HG03175 (cell line): ENCODE data around the gene XPC.
"Not testable (repeated sequence)": the region's sequence is repeated elsewhere in the genome, so short reads cannot be mapped to it uniquely, and the experiment has no call there.

Experiments used
- ATAC-seq: cut with Tn5 transposase; IDR thresholded peaks from one replicate; pipeline ENCODE4 v1.9.1; 2021; ENCODE audit warnings: mild to moderate bottlenecking, moderate library complexity; ENCODE audit not compliant: unreplicated experiment

The XPC gene

GRCh38 chr3:14178247-14179113 lies at the start of gene XPC, which contains the start of gene LSM3:
XPC (minus strand) TSS chr3:14178601; CDS start chr3:14178568, 33 bp downstream.
LSM3 (plus strand) TSS chr3:14178817; CDS start chr3:14178861, 44 bp downstream.
- peak; percentile 95 for ATAC-seq

GRCh38 chr3:14227856-14228255 lies 49.5 kb upstream of the XPC start:
- ATAC-seq, result no peak

GRCh38 chr3:14226351-14226750 lies 48.0 kb upstream of the XPC start:
- not testable (repeated sequence) for ATAC-seq

DNA sequence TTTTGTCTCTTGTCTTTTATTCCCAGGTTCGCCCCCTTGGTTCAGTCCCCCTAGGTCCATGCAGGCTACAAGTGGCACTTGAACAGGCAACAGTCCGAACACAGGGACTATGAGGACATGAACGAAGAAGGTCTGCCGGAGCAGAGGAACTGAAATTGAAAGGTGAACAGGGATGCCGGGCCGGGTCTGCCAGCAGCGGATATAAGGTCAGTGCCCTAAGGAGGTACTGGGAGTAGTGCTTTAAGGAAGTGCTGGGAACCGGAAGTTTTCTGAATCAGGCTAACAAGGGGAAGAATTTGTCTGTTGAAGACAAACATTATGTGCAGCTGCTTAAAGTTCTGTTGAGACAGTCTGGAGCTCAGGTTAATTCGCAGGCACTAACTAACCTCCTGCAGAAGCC lies 47.0 kb upstream of the XPC start:
- ATAC-seq, result no peak

- ATAC-seq, result no peak
These were observed 46.5 kb upstream of the XPC start for GRCh38 chr3:14224895-14225294.

DNA sequence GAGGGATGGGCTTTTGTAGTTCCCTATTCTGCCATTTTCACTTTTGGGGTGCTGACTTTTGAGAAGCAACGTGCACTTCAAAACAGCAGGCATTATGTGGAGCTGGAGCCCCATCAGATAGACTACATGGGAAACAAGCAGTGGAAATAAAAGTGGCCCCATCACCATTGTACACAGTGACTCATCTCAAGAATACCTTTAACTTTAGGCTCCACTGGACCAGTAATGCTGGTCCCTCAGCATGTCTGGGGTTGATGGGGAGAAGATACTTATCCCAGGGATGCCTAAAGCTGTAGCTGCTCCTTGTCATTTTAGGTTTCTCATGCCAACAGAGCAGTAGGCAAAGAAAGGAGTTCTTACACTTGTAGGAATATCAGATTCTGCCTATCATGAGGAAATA lies 45.2 kb upstream of the XPC start:
- ATAC-seq, result no peak

GRCh38 chr3:14222900-14223594 lies 44.6 kb upstream of the XPC start:
- ATAC-seq, result no peak

DNA sequence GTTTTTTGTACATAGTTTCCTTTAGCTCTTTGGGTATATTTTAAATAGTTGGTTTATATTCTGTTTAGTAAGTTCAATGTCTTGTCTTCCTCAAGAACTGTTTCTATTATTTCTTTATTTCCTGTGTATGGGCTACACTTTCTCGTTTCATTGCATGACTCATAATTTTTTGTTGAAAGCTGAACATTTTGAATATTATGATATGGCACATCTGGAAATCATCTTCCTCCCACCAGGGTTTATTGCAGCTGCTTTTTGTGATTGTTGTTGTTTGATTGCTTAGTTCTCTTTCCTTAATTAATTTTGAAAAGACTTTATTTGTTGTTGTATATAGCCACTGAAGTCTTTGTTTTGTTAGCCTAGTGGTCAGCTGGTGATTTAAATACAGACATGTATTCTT lies 44.1 kb upstream of the XPC start:
- no peak for ATAC-seq

GRCh38 chr3:14221902-14222301 lies 43.5 kb upstream of the XPC start:
- ATAC-seq, result no peak

DNA sequence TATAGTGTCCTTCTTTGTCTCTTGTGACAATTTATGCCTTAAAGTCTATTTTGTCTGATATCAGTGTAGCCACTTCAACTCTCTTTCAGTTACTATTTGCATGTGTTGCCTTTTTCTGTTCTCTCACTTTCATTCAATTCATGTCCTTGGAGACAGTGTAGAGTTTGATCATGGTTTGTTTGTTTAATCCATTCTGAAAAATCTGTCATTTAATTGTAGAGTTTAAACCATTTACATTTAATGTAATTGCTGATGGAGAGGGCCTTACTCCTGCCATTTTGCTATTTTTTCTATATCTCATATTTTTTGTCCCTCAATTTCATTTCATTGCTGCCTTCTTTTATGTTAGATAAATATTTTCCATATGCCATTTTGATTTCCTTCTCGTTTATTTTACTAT lies 42.5 kb upstream of the XPC start:
- no peak for ATAC-seq

GRCh38 chr3:14218355-14218754 lies 40.0 kb upstream of the XPC start:
- ATAC-seq, result no peak

GRCh38 chr3:14216257-14217048 lies 38.1 kb upstream of the XPC start:
- no peak for ATAC-seq

- no peak for ATAC-seq
These were observed 36.4 kb upstream of the XPC start for GRCh38 chr3:14214764-14215163.

DNA sequence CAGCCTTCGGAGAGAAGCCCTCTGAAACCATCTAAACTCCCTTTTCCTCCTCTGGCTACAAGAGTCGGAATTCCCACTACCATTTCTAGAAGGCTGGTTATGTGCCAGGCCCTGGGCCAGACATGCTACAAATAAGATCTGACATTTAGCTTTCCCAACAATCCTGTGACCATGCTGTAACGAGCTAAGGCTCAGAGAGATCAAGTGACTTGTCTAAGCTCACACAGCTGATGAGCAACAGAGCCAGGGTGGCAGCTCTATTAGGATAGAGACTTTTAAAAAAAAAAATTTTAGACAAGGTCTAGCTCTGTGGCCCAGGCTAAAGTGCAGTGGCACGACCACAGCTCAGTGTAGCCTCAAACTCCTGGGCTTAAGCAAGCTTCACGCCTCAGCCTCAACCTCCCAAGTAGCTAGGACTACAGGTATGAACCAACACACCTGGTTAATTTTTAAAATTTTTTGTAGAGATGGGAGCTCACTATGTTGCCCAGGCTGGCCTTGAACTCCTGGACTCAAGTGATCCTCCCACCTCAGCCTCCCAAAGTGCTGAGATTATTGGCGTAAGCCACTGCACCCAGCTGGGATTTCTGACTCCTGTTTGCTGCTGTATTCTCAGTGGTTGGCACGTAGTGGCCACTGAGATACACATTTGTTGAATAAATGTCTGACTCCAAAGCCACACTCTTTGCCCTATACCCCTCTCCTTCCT lies 34.8 kb upstream of the XPC start:
- no peak for ATAC-seq

DNA sequence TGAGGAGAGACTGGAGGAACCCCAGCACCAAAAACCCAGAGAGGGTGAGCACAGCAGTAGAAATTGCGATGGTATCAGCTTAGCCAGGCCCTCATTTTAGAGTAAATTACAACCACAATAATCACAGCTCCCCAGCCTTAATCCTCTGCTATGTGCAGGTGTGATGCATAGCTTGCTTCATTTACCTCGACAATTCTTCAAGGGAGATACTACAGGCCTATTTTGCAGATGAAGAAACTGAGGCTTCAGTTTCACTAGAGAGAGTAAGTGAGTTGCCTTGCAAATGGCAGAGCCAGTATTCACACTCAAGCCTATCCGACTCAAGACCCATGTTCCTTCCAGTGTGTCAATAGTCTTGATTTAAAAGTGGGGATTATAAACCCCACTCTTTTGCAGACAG lies 33.6 kb upstream of the XPC start:
- no peak for ATAC-seq

DNA sequence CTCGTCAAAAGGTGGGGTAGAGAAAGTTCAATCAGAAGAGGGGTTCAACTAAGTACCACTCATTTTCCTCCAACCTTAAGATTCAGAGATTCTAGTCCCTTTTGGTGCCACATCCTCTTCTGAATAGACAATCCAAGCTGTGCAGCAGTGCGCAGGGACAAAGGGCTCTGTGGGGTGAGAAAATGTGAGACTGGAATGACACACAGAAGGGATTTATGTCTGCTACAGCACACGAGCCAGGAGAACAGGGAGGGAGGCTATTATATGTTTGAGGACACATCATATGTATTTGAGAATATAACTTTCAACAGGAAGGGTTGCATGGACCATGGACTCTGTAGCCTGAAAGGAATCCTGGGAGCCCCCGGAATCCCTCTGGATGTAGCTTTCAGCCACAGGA lies 33.2 kb upstream of the XPC start:
- ATAC-seq, result no peak

GRCh38 chr3:14210843-14211594 lies 32.6 kb upstream of the XPC start:
- ATAC-seq, result no peak

GRCh38 chr3:14210290-14210688 lies 31.9 kb upstream of the XPC start:
- no peak for ATAC-seq

DNA sequence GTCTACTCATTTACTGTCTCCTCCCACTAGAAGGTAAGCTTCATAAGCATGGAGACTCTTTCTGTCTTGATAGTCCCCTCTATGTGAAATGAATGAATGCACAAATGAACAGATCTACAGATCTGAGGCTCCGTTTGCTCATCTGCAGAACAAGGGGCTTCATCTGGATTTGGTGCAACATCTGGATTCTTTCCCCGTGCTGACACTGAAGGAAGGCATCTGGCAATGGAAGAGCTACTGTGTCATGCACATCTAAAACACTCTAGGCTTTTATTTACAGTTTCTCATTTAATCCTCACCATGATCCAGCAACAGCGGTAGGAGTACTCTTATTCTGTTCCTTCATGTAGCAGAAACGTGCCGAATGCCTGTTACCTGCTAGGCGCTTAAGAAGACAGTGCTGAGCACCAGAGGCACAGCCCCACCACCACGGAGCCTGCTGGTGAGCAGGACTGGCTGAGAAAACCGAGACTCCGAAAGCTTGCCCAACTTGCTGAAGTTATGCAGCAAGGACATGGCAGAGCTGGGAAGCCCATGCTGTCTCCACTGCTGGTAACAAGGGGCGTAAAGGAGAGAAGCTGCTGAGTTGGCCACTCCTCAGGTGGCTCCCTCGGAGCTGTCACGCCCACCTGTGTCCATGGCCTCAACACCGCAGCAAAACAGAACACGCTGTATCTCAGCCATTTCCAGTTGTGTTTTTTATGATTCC lies 31.3 kb upstream of the XPC start:
- no peak for ATAC-seq
